ENCODE data around the gene GPR148. TPM values are rescaled to one million over a fixed set of nuclear protein-coding genes. Genes with fewer than 3 reads are reported as not detected.

GPR148 gene
- total RNA-seq, 1 donor from 2014 or later = not detected

GRCh38 chr2:130744287-130745117, 15.6 kb downstream of the GPR148 start:
- Histone ChIP-seq H3K36me3 (ENCODE audit: control insufficient read depth in 3 of 3, insufficient read depth in 3 of 3, low read length in 3 of 3) (no peaks in the 10 kb centered on the region), H3K4me3 (ENCODE audit: low read length in 3 of 3) (no peak overlapping the region), H3K9me3 (ENCODE audit: control insufficient read depth in 3 of 3, low read length in 3 of 3) (no peaks in the 10 kb centered on the region), H3K9ac (ENCODE audit: low read depth in 1 of 3, low read length in 3 of 3) (no peak overlapping the region), H3K27me3 (ENCODE audit: control insufficient read depth in 3 of 3, insufficient read depth in 3 of 3, low read length in 3 of 3) (peaks cover 0 to 23% (median 0%) of the 10 kb centered on the region in 3 donors), H3K27ac (ENCODE audit: low read depth, low read length) (no peak overlapping the region), H3K4me1 (ENCODE audit: control insufficient read depth in 3 of 3, insufficient read depth in 3 of 3, low read length in 3 of 3) (no peaks in the 10 kb centered on the region)

GRCh38 chr2:130749078-130749477, 20.2 kb downstream of the GPR148 start:
- no peaks in the 10 kb centered on the region for H3K4me1 ChIP-seq (ENCODE audit: control insufficient read depth in 3 of 3, insufficient read depth in 3 of 3, low read length in 3 of 3)
- no peaks in the 10 kb centered on the region for H3K36me3 ChIP-seq (ENCODE audit: control insufficient read depth in 3 of 3, insufficient read depth in 3 of 3, low read length in 3 of 3)
- H3K4me3 ChIP-seq (ENCODE audit: low read length in 3 of 3) = no peak overlapping the region
- H3K27me3 ChIP-seq (ENCODE audit: control insufficient read depth in 3 of 3, insufficient read depth in 3 of 3, low read length in 3 of 3) = peaks cover 0 to 15% (median 2%) of the 10 kb centered on the region in 3 donors
- H3K27ac ChIP-seq (ENCODE audit: low read depth, low read length) = no peak overlapping the region
- H3K9me3 ChIP-seq (ENCODE audit: control insufficient read depth in 3 of 3, low read length in 3 of 3) = no peaks in the 10 kb centered on the region
- no peak overlapping the region for H3K9ac ChIP-seq (ENCODE audit: low read depth in 1 of 3, low read length in 3 of 3)

- Histone ChIP-seq H3K4me1 (ENCODE audit: control insufficient read depth in 3 of 3, insufficient read depth in 3 of 3, low read length in 3 of 3) (no peaks in the 10 kb centered on the region), H3K4me3 (ENCODE audit: low read length in 3 of 3) (no peak overlapping the region), H3K9ac (ENCODE audit: low read depth in 1 of 3, low read length in 3 of 3) (no peak overlapping the region), H3K9me3 (ENCODE audit: control insufficient read depth in 3 of 3, low read length in 3 of 3) (no peaks in the 10 kb centered on the region), H3K27me3 (ENCODE audit: control insufficient read depth in 3 of 3, insufficient read depth in 3 of 3, low read length in 3 of 3) (peaks cover under 1 to 12% (median 3%) of the 10 kb centered on the region in 3 donors), H3K27ac (ENCODE audit: low read depth, low read length) (no peak overlapping the region), H3K36me3 (ENCODE audit: control insufficient read depth in 3 of 3, insufficient read depth in 3 of 3, low read length in 3 of 3) (no peaks in the 10 kb centered on the region)
Observed at GRCh38 chr2:130749641-130750040, 20.8 kb downstream of the GPR148 start.

GRCh38 chr2:130754811-130755210, 25.9 kb downstream of the GPR148 start:
- peaks cover 0 to 3% (median 0%) of the 10 kb centered on the region in 3 donors for H3K4me1 ChIP-seq (ENCODE audit: control insufficient read depth in 3 of 3, insufficient read depth in 3 of 3, low read length in 3 of 3)
- H3K9ac ChIP-seq (ENCODE audit: low read depth in 1 of 3, low read length in 3 of 3) = no peak overlapping the region
- H3K27me3 ChIP-seq (ENCODE audit: control insufficient read depth in 3 of 3, insufficient read depth in 3 of 3, low read length in 3 of 3) = peaks cover 29 to 35% (median 34%) of the 10 kb centered on the region in 3 donors
- H3K36me3 ChIP-seq (ENCODE audit: control insufficient read depth in 3 of 3, insufficient read depth in 3 of 3, low read length in 3 of 3) = no peaks in the 10 kb centered on the region
- H3K27ac ChIP-seq (ENCODE audit: low read depth, low read length) = no peak overlapping the region
- H3K4me3 ChIP-seq (ENCODE audit: low read length in 3 of 3) = no peak overlapping the region
- no peaks in the 10 kb centered on the region for H3K9me3 ChIP-seq (ENCODE audit: control insufficient read depth in 3 of 3, low read length in 3 of 3)

GRCh38 chr2:130755256-130756052, 26.6 kb downstream of the GPR148 start, which contains the start of gene AMER3:
AMER3 (plus strand) TSS chr2:130755540; CDS start chr2:130762073, 6,533 bp downstream.
- Histone ChIP-seq H3K4me1 (ENCODE audit: control insufficient read depth in 3 of 3, insufficient read depth in 3 of 3, low read length in 3 of 3) (peaks cover 0 to 3% (median 0%) of the 10 kb centered on the region in 3 donors), H3K36me3 (ENCODE audit: control insufficient read depth in 3 of 3, insufficient read depth in 3 of 3, low read length in 3 of 3) (no peaks in the 10 kb centered on the region), H3K27ac (ENCODE audit: low read depth, low read length) (no peak within 1 kb of the TSS), H3K4me3 (ENCODE audit: low read length in 3 of 3) (no peak within 1 kb of the TSS), H3K27me3 (ENCODE audit: control insufficient read depth in 3 of 3, insufficient read depth in 3 of 3, low read length in 3 of 3) (peaks cover 29 to 41% (median 36%) of the 10 kb centered on the region in 3 donors), H3K9me3 (ENCODE audit: control insufficient read depth in 3 of 3, low read length in 3 of 3) (no peaks in the 10 kb centered on the region), H3K9ac (ENCODE audit: low read depth in 1 of 3, low read length in 3 of 3) (no peak within 1 kb of the TSS)

GRCh38 chr2:130756053-130756873, 27.4 kb downstream of the GPR148 start:
- H3K4me3 ChIP-seq (ENCODE audit: low read length in 3 of 3) = no peak overlapping the region

GRCh38 chr2:130756874-130757668, 28.2 kb downstream of the GPR148 start:
- peaks cover 0 to 3% (median 0%) of the 10 kb centered on the region in 3 donors for H3K4me1 ChIP-seq (ENCODE audit: control insufficient read depth in 3 of 3, insufficient read depth in 3 of 3, low read length in 3 of 3)
- no peaks in the 10 kb centered on the region for H3K36me3 ChIP-seq (ENCODE audit: control insufficient read depth in 3 of 3, insufficient read depth in 3 of 3, low read length in 3 of 3)
- peaks cover 39 to 48% (median 42%) of the 10 kb centered on the region in 3 donors for H3K27me3 ChIP-seq (ENCODE audit: control insufficient read depth in 3 of 3, insufficient read depth in 3 of 3, low read length in 3 of 3)
- no peak overlapping the region for H3K27ac ChIP-seq (ENCODE audit: low read depth, low read length)
- H3K4me3 ChIP-seq (ENCODE audit: low read length in 3 of 3) = no peak overlapping the region
- H3K9ac ChIP-seq (ENCODE audit: low read depth in 1 of 3, low read length in 3 of 3) = no peak overlapping the region
- H3K9me3 ChIP-seq (ENCODE audit: control insufficient read depth in 3 of 3, low read length in 3 of 3) = no peaks in the 10 kb centered on the region

More at GRCh38 chr2:130756053-130756873, 27.4 kb downstream of the GPR148 start:
- Histone ChIP-seq H3K27me3 (ENCODE audit: control insufficient read depth in 3 of 3, insufficient read depth in 3 of 3, low read length in 3 of 3) (peaks cover 32 to 46% (median 40%) of the 10 kb centered on the region in 3 donors), H3K9ac (ENCODE audit: low read depth in 1 of 3, low read length in 3 of 3) (no peak overlapping the region), H3K9me3 (ENCODE audit: control insufficient read depth in 3 of 3, low read length in 3 of 3) (no peaks in the 10 kb centered on the region), H3K27ac (ENCODE audit: low read depth, low read length) (no peak overlapping the region), H3K4me1 (ENCODE audit: control insufficient read depth in 3 of 3, insufficient read depth in 3 of 3, low read length in 3 of 3) (peaks cover 0 to 3% (median 0%) of the 10 kb centered on the region in 3 donors), H3K36me3 (ENCODE audit: control insufficient read depth in 3 of 3, insufficient read depth in 3 of 3, low read length in 3 of 3) (no peaks in the 10 kb centered on the region)

GRCh38 chr2:130759906-130760753, 31.3 kb downstream of the GPR148 start:
- Histone ChIP-seq H3K27me3 (ENCODE audit: control insufficient read depth in 3 of 3, insufficient read depth in 3 of 3, low read length in 3 of 3) (peaks cover 36 to 37% (median 36%) of the 10 kb centered on the region in 3 donors), H3K9ac (ENCODE audit: low read depth in 1 of 3, low read length in 3 of 3) (no peak overlapping the region), H3K4me1 (ENCODE audit: control insufficient read depth in 3 of 3, insufficient read depth in 3 of 3, low read length in 3 of 3) (peaks cover 0 to 3% (median 0%) of the 10 kb centered on the region in 3 donors), H3K4me3 (ENCODE audit: low read length in 3 of 3) (no peak overlapping the region), H3K9me3 (ENCODE audit: control insufficient read depth in 3 of 3, low read length in 3 of 3) (no peaks in the 10 kb centered on the region), H3K36me3 (ENCODE audit: control insufficient read depth in 3 of 3, insufficient read depth in 3 of 3, low read length in 3 of 3) (no peaks in the 10 kb centered on the region), H3K27ac (ENCODE audit: low read depth, low read length) (no peak overlapping the region)
